SU-DHL-6 (cell line): ENCODE results near the gene DOK4.

ENCODE experiments used
- H2AFZ ChIP-seq: fragments of 200-600 bp; sonication (generic); 2 replicates; pipeline ENCODE4 v1.6.1; 2014; ENCODE audit warnings: low read depth, mild to moderate bottlenecking, moderate library complexity, mixed read lengths, antibody characterized with exemption, low read length; ENCODE audit not compliant: severe bottlenecking
- H3F3A ChIP-seq: fragments of 200-600 bp; shearing (Covaris generic); 2 replicates; pipeline ENCODE4 v1.6.0; 2016; ENCODE audit warnings: antibody characterized with exemption, mild to moderate bottlenecking; ENCODE audit not compliant: insufficient read depth
- H3K27ac ChIP-seq: fragments of 200-600 bp; sonication (generic); 2 replicates; pipeline ENCODE4 v1.5.1; 2016; ENCODE audit warnings: low read depth, mild to moderate bottlenecking, low read length, moderate library complexity, mixed read lengths
- H3K27me3 ChIP-seq: fragments of 200-600 bp; sonication (generic), shearing (Covaris generic); 2 replicates; pipeline ENCODE4 v1.6.0; 2014; ENCODE audit warnings: mild to moderate bottlenecking, low read length
- H3K36me3 ChIP-seq: fragments of 200-600 bp; sonication (generic); 2 replicates; pipeline ENCODE4 v1.6.1; 2014; ENCODE audit warnings: mild to moderate bottlenecking, low read length, mixed read lengths
- H3K4me2 ChIP-seq: fragments of 300-600, 200-600 bp; shearing (Covaris generic), sonication (generic); 2 replicates; pipeline ENCODE4 v1.6.0; 2014; ENCODE audit warnings: low read length, low read depth, mild to moderate bottlenecking; ENCODE audit not compliant: poor library complexity, severe bottlenecking
- H3K4me3 ChIP-seq: fragments of 200-600 bp; sonication (generic); 2 replicates; pipeline ENCODE4 v1.5.1; 2014; ENCODE audit warnings: antibody characterized with exemption, low read length, mild to moderate bottlenecking, mixed read lengths; ENCODE audit not compliant: insufficient read depth, poor library complexity, severe bottlenecking
- H3K79me2 ChIP-seq: fragments of 200-600 bp; sonication (generic); 2 replicates; pipeline ENCODE4 v1.6.1; 2014; ENCODE audit warnings: mild to moderate bottlenecking, low read length, moderate library complexity; ENCODE audit not compliant: insufficient read depth
- H3K9ac ChIP-seq: fragments of 200-600 bp; sonication (generic); 2 replicates; pipeline ENCODE4 v1.7.0; 2014; ENCODE audit warnings: mild to moderate bottlenecking, low read length
- H3K9me2 ChIP-seq: fragments of 200-600 bp; sonication (generic); replicated peaks from 2 replicates; pipeline ENCODE4 v1.6.1; 2014; ENCODE audit warnings: low read length; ENCODE audit not compliant: insufficient read depth
- H3K9me3 ChIP-seq: fragments of 200-600 bp; sonication (generic); 2 replicates; pipeline ENCODE4 v1.6.1; 2014; ENCODE audit warnings: low read length, mixed read lengths; ENCODE audit not compliant: insufficient read depth
- H4K20me1 ChIP-seq: fragments of 200-600 bp; sonication (generic); 2 replicates; pipeline ENCODE4 v1.6.1; 2014; ENCODE audit warnings: low read depth, mild to moderate bottlenecking, antibody characterized with exemption, low read length, moderate library complexity, mixed read lengths
- CTCF ChIP-seq: fragments of 200-600 bp; sonication (generic); IDR thresholded peaks from one replicate; pipeline ENCODE4 v1.5.1; 2017; ENCODE audit warnings: antibody characterized with exemption, mild to moderate bottlenecking, low read length, moderate library complexity; ENCODE audit not compliant: insufficient read depth, poor library complexity, severe bottlenecking
- EZH2phosphoT487 ChIP-seq: fragments of 200-600 bp; sonication (generic), shearing (Covaris generic); conservative IDR thresholded peaks from 2 replicates; pipeline ENCODE4 v1.6.1; 2018; ENCODE audit warnings: mild to moderate bottlenecking, antibody characterized with exemption, low read length, moderate library complexity, mixed read lengths

The DOK4 gene

GRCh38 chr16:57503366-57503765, 17.1 kb upstream of the DOK4 start:
- no peaks in the 10 kb centered on the region for H3K36me3 ChIP-seq
- TF ChIP-seq CTCF: no peak
- TF ChIP-seq EZH2phosphoT487: no peak
- no peak overlapping the region for H3K4me2 ChIP-seq
- H2AFZ ChIP-seq: no peak overlapping the region
- no peaks in the 10 kb centered on the region for H3K27me3 ChIP-seq
- no peaks in the 10 kb centered on the region for H3K9me2 ChIP-seq
- H3F3A ChIP-seq: no peaks in the 10 kb centered on the region
- H3K79me2 ChIP-seq: no peaks in the 10 kb centered on the region
- no peaks in the 10 kb centered on the region for H3K9me3 ChIP-seq
- H3K9ac ChIP-seq: no peak overlapping the region
- H3K27ac ChIP-seq: no peak overlapping the region
- H4K20me1 ChIP-seq: no peaks in the 10 kb centered on the region
- H3K4me3 ChIP-seq: no peak overlapping the region

- H3K4me2 ChIP-seq: no peak overlapping the region
- no peaks in the 10 kb centered on the region for H3F3A ChIP-seq
- no peak overlapping the region for H3K4me3 ChIP-seq
- no peak overlapping the region for H3K9ac ChIP-seq
- H2AFZ ChIP-seq: no peak overlapping the region
- no peaks in the 10 kb centered on the region for H3K27me3 ChIP-seq
- H3K27ac ChIP-seq: no peak overlapping the region
- H4K20me1 ChIP-seq: no peaks in the 10 kb centered on the region
- TF ChIP-seq EZH2phosphoT487 (no peak), CTCF (no peak)
- H3K9me3 ChIP-seq: no peaks in the 10 kb centered on the region
- no peaks in the 10 kb centered on the region for H3K79me2 ChIP-seq
- H3K36me3 ChIP-seq: no peaks in the 10 kb centered on the region
- no peaks in the 10 kb centered on the region for H3K9me2 ChIP-seq
These were observed 15.9 kb upstream of the DOK4 start for GRCh38 chr16:57502048-57502775.

GRCh38 chr16:57501492-57501891, 15.2 kb upstream of the DOK4 start:
- Histone ChIP-seq H3K27ac (no peak overlapping the region), H4K20me1 (no peaks in the 10 kb centered on the region), H3K4me2 (no peak overlapping the region), H3K9me3 (no peaks in the 10 kb centered on the region), H3F3A (no peaks in the 10 kb centered on the region), H3K36me3 (no peaks in the 10 kb centered on the region), H3K4me3 (no peak overlapping the region), H3K27me3 (no peaks in the 10 kb centered on the region), H2AFZ (no peak overlapping the region), H3K9me2 (no peaks in the 10 kb centered on the region), H3K9ac (no peak overlapping the region), H3K79me2 (no peaks in the 10 kb centered on the region)
- TF ChIP-seq CTCF: no peak
- TF ChIP-seq EZH2phosphoT487: no peak
